HUES64 (cell line): ENCODE data around the gene MASP1.

Experiments
- H3K27ac ChIP-seq: 2 replicates; pipeline ENCODE4 v1.7.0; 2013; ENCODE audit warnings: low read depth, low read length, inconsistent platforms
- H3K27me3 ChIP-seq: 2 replicates; pipeline ENCODE4 v1.6.1; 2013; ENCODE audit warnings: mild to moderate bottlenecking, low read length; ENCODE audit not compliant: insufficient read depth
- H3K36me3 ChIP-seq: 2 replicates; pipeline ENCODE4 v1.6.1; 2013; ENCODE audit warnings: mild to moderate bottlenecking, low read length; ENCODE audit not compliant: insufficient read depth
- H3K4me1 ChIP-seq: 2 replicates; pipeline ENCODE4 v1.6.1; 2013; ENCODE audit warnings: mild to moderate bottlenecking, low read length, moderate library complexity; ENCODE audit not compliant: insufficient read depth
- H3K4me3 ChIP-seq: 2 replicates; pipeline ENCODE4 v1.5.1; 2013; ENCODE audit warnings: mild to moderate bottlenecking, low read length, moderate library complexity
- H3K9ac ChIP-seq: 2 replicates; pipeline ENCODE4 v1.6.1; 2013; ENCODE audit warnings: mild to moderate bottlenecking, low read depth, low read length
- H3K9me3 ChIP-seq: 2 replicates; pipeline ENCODE4 v1.6.1; 2013; ENCODE audit warnings: low read depth, low read length; ENCODE audit not compliant: insufficient read depth
- WGBS: fragments of 150-250, 120-280 bp; methylation state at CpG from one replicate; pipeline ENCODE4 v1.1.7; 2013; ENCODE audit warnings: missing lambda C conversion rate; 5-methylcytosine and 5-hydroxymethylcytosine counted together

Gene MASP1

DNA sequence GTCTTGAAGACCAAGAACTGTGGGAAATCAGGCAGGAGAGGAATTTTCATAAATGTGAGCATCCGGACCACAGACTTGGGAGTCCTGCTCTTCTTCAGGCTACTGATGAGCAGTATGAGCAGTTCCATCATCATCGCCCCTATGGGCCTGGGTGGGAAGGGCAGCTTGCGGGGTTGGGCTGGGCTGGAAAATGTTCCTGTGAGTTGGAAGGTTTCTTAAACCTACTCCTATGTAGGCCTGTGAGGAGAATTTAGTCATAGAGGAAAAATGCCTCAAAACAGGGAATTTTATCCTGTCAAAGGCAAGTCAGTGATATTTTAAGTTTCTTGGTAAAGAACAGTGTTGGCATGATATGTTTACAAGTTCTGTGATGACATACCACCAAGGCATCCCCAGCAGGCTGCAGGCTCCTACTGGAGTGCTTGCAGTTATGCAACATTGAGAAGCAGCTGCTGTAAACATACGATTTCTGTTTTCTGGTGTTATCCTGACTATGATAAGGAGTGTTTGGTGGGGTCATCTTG is 10.3 kb downstream of the MASP1 start:
- no peak overlapping the region for H3K4me3 ChIP-seq
- H3K27ac ChIP-seq, result no peak overlapping the region
- H3K9ac ChIP-seq, result no peak overlapping the region
- H3K36me3 ChIP-seq, result no peaks in the 10 kb centered on the region
- WGBS, result 70% methylated on average over 4 of the region's 4 CpGs
- H3K27me3 ChIP-seq, result no peaks in the 10 kb centered on the region
- H3K9me3 ChIP-seq, result no peaks in the 10 kb centered on the region
- peaks cover 4% of the 10 kb centered on the region for H3K4me1 ChIP-seq

DNA sequence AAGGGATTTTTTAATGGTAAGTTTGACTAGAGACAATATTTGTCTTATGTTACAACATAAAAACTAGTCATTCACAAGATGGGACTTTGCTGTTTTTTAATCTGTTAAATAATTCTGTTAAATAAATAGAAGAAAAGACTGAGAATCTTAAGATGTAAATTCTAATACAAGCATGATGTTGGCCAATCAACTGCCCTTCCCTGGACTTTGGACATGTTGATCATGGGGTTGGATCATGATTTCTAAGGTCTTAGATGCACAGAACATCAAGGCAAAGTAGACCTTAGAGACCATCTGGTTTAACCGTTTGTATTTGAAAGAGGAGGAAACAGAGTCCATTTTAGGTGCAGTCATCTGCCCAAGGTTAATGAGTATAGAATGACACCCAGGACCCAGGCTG is 10.9 kb downstream of the MASP1 start:
- H3K4me1 ChIP-seq, result peaks cover 10% of the 10 kb centered on the region
- WGBS, result 88% methylated on average over 1 of the region's 1 CpG
- H3K27ac ChIP-seq, result no peak overlapping the region
- H3K4me3 ChIP-seq, result no peak overlapping the region
- H3K9me3 ChIP-seq, result no peaks in the 10 kb centered on the region
- no peaks in the 10 kb centered on the region for H3K36me3 ChIP-seq
- H3K9ac ChIP-seq, result no peak overlapping the region
- no peaks in the 10 kb centered on the region for H3K27me3 ChIP-seq

- Histone ChIP-seq H3K9ac (no peak overlapping the region), H3K9me3 (no peaks in the 10 kb centered on the region), H3K4me3 (no peak overlapping the region), H3K27ac (no peak overlapping the region), H3K4me1 (peaks cover 24% of the 10 kb centered on the region), H3K36me3 (no peaks in the 10 kb centered on the region), H3K27me3 (no peaks in the 10 kb centered on the region)
- WGBS, result 73% methylated on average over 1 of the region's 1 CpG
Observed at GRCh38 chr3:187277129-187277462, 14.4 kb downstream of the MASP1 start.

DNA sequence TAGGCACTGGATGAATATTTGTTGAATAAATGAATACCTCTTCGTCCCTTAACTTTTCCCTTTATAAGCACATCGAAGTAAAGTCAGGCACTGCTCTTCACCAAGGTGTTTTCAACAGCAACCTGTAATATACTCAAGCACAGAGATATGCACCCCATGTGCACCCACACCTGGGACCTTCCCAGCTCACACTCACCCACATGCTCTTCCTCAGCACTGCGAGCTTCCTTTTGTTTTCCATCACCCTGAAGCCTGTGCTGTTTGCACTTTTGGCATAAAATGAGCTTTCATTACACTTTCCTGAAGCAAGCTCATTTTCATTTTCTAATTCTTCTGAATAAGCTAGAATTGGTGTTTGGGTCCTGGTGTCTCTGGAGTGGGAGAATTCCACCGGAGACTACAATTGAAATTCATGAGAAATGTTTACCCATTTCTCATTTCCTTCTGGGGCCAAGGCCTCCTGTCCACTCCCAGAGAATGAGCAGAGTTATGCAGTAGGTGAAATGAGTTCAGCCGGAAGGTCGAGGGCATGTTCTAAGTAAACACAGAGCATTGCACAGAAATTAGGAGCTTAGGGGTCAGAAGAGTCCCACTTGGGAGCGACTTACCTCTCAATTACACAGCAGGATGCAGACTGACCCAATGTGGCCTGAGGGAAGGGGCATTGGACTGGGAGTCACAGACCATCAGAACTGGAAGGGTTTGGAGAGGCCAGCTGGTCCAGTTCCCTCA is 15.0 kb downstream of the MASP1 start:
- no peaks in the 10 kb centered on the region for H3K27me3 ChIP-seq
- H3K4me3 ChIP-seq, result no peak overlapping the region
- H3K4me1 ChIP-seq, result peaks cover 24% of the 10 kb centered on the region
- no peaks in the 10 kb centered on the region for H3K9me3 ChIP-seq
- H3K9ac ChIP-seq, result no peak overlapping the region
- 88% methylated on average over 6 of the region's 7 CpGs for WGBS
- H3K36me3 ChIP-seq, result no peaks in the 10 kb centered on the region
- H3K27ac ChIP-seq, result no peak overlapping the region

- peak overlapping the region; percentile 89 for H3K27ac ChIP-seq
- 2% methylated on average over 5 of the region's 5 CpGs for WGBS
Observed at GRCh38 chr3:187274977-187275338, 16.6 kb downstream of the MASP1 start.

GRCh38 chr3:187274315-187274976 is 17.1 kb downstream of the MASP1 start:
- no peak overlapping the region for H3K9ac ChIP-seq
- H3K36me3 ChIP-seq, result no peaks in the 10 kb centered on the region
- peak overlapping the region; percentile 55; the same call in 1 of the 2 replicates for H3K27ac ChIP-seq
- WGBS, result 32% methylated on average over 6 of the region's 6 CpGs
- no peaks in the 10 kb centered on the region for H3K27me3 ChIP-seq
- H3K4me1 ChIP-seq, result peaks cover 24% of the 10 kb centered on the region
- peaks cover 6% of the 10 kb centered on the region; the same call in 1 of the 2 replicates for H3K9me3 ChIP-seq
- H3K4me3 ChIP-seq, result no peak overlapping the region

More at GRCh38 chr3:187274977-187275338, 16.6 kb downstream of the MASP1 start:
- Histone ChIP-seq H3K4me3 (peak overlapping the region; percentile 24), H3K27me3 (no peaks in the 10 kb centered on the region), H3K36me3 (no peaks in the 10 kb centered on the region), H3K9ac (peak overlapping the region; percentile 45), H3K9me3 (peaks cover 1% of the 10 kb centered on the region; the same call in 1 of the 2 replicates), H3K4me1 (peaks cover 24% of the 10 kb centered on the region)

DNA sequence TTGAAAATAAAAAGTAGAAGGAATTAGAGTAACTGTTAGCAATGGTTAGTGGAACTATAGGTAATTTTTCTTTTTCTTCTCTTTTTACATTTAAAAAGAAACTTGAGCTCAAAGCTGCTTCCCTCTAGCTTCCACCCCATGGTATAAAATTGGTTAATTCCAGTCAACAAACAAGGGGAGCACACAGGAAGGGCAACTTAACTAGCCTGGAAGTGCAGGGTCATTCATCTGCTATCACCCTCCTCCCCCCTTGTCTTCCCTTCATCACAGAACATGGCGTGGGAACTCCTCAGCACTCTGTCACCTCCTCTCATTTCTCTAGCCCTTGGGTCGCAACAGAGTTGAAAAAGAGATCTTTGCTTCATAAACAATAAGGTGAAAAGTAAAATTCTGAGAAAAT is 20.0 kb downstream of the MASP1 start:
- Histone ChIP-seq H3K27ac (no peak overlapping the region), H3K4me1 (peaks cover 23% of the 10 kb centered on the region), H3K27me3 (no peaks in the 10 kb centered on the region), H3K9me3 (peaks cover 11% of the 10 kb centered on the region; the same call in 1 of the 2 replicates), H3K9ac (no peak overlapping the region), H3K4me3 (no peak overlapping the region), H3K36me3 (no peaks in the 10 kb centered on the region)
- WGBS, result 84% methylated on average over 2 of the region's 2 CpGs

- Histone ChIP-seq H3K36me3 (no peaks in the 10 kb centered on the region), H3K4me1 (peaks cover 9% of the 10 kb centered on the region), H3K9me3 (peaks cover 11% of the 10 kb centered on the region; the same call in 1 of the 2 replicates), H3K4me3 (no peak overlapping the region), H3K27me3 (no peaks in the 10 kb centered on the region), H3K9ac (no peak overlapping the region), H3K27ac (no peak overlapping the region)
Observed at GRCh38 chr3:187269486-187269885, 22.1 kb downstream of the MASP1 start.

GRCh38 chr3:187267306-187267705 is 24.2 kb downstream of the MASP1 start:
- Histone ChIP-seq H3K27me3 (no peaks in the 10 kb centered on the region), H3K27ac (no peak overlapping the region), H3K36me3 (no peaks in the 10 kb centered on the region), H3K9ac (no peak overlapping the region), H3K9me3 (peaks cover 11% of the 10 kb centered on the region; the same call in 1 of the 2 replicates), H3K4me1 (peaks cover 15% of the 10 kb centered on the region), H3K4me3 (no peak overlapping the region)
- WGBS, result 97% methylated on average over 3 of the region's 3 CpGs

GRCh38 chr3:187266691-187267090 is 24.8 kb downstream of the MASP1 start:
- WGBS, result 94% methylated on average over 1 of the region's 1 CpG
- Histone ChIP-seq H3K27me3 (no peaks in the 10 kb centered on the region), H3K36me3 (no peaks in the 10 kb centered on the region), H3K4me1 (peaks cover 15% of the 10 kb centered on the region), H3K9me3 (peaks cover 11% of the 10 kb centered on the region; the same call in 1 of the 2 replicates), H3K9ac (no peak overlapping the region), H3K27ac (no peak overlapping the region), H3K4me3 (no peak overlapping the region)

GRCh38 chr3:187265461-187265955 is 26.0 kb downstream of the MASP1 start:
- H3K9ac ChIP-seq, result no peak overlapping the region
- H3K27me3 ChIP-seq, result no peaks in the 10 kb centered on the region
- no peaks in the 10 kb centered on the region for H3K36me3 ChIP-seq
- H3K4me3 ChIP-seq, result no peak overlapping the region
- no peak overlapping the region for H3K27ac ChIP-seq
- WGBS, result 88% methylated on average over 2 of the region's 2 CpGs
- peaks cover 15% of the 10 kb centered on the region for H3K4me1 ChIP-seq
- H3K9me3 ChIP-seq, result peaks cover 11% of the 10 kb centered on the region; the same call in 1 of the 2 replicates
